Measurements from ENCODE around the gene GABRG3. TPM values are rescaled to one million over a fixed set of nuclear protein-coding genes. Genes with fewer than 3 reads are reported as not detected.

The GABRG3 gene
- total RNA-seq, 1 donor from 2014 or later: 0.08 TPM

DNA sequence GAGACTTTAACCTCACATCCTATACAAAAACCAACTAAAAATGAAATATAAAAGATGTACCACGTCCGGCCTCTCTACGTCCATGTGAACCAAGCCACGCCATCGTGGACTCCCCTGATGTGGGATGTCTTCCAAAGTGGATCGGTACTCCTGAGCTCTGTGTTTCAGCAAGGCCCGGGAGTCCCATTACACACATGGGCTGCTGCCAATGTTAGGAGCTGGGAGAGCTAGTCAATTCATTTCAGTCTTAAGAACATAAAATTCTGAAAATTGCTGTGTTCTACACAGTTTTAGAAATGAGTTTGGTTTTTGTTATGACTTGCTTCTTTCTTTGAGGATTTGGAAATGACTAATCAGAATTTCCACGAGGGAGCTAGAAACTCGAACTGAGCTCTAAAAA is 131.0 kb downstream of the GABRG3 start:
- no peak for DNase-seq (ENCODE audit: low read depth)
- TF ChIP-seq, protein P1, sequence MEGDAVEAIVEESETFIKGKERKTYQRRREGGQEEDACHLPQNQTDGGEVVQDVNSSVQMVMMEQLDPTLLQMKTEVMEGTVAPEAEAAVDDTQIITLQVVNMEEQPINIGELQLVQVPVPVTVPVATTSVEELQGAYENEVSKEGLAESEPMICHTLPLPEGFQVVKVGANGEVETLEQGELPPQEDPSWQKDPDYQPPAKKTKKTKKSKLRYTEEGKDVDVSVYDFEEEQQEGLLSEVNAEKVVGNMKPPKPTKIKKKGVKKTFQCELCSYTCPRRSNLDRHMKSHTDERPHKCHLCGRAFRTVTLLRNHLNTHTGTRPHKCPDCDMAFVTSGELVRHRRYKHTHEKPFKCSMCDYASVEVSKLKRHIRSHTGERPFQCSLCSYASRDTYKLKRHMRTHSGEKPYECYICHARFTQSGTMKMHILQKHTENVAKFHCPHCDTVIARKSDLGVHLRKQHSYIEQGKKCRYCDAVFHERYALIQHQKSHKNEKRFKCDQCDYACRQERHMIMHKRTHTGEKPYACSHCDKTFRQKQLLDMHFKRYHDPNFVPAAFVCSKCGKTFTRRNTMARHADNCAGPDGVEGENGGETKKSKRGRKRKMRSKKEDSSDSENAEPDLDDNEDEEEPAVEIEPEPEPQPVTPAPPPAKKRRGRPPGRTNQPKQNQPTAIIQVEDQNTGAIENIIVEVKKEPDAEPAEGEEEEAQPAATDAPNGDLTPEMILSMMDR (IDR thresholded peaks at IDR 0.05; ENCODE audit: insufficient read depth, low read length, poor library complexity, severe bottlenecking): no peak
- H3K27me3 ChIP-seq (ENCODE audit: control insufficient read depth, insufficient read depth, low read length): no peaks in the 10 kb centered on the region

GRCh38 chr15:27111323-27111722 is 140.3 kb downstream of the GABRG3 start:
- DNase-seq (ENCODE audit: low read depth): no peak
- TF ChIP-seq, protein P1 (IDR thresholded peaks at IDR 0.05; ENCODE audit: insufficient read depth, low read length, poor library complexity, severe bottlenecking): no peak
- no peaks in the 10 kb centered on the region for H3K27me3 ChIP-seq (ENCODE audit: control insufficient read depth, insufficient read depth, low read length)
- no peaks in the 10 kb centered on the region for H3K36me3 ChIP-seq (ENCODE audit: control insufficient read depth, insufficient read depth, low read length)
- no peak overlapping the region for H3K4me3 ChIP-seq (ENCODE audit: low read depth, low read length)

More for the DNA sequence above, 131.0 kb downstream of the GABRG3 start:
- no peak overlapping the region for H3K4me3 ChIP-seq (ENCODE audit: low read depth, low read length)
- no peaks in the 10 kb centered on the region for H3K36me3 ChIP-seq (ENCODE audit: control insufficient read depth, insufficient read depth, low read length)

DNA sequence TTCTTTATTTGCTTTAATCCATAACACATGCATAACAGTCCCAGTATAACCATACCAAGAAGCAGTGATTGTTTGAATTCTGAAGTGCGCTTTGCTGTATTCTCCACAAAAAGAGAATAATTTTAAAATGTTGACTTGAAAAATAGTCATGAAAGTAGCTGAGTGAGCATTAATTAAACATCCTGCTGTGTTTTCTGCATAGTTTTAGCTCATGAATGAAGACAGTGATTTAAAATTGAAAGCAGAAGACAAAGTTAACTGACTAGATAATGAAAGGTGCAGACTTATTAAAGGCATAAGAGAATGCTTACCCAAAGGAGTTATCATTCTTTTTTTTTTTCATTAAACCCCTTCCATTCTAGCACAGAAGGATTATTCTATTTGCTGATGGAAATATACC is 143.5 kb downstream of the GABRG3 start:
- TF ChIP-seq, protein P1 (IDR thresholded peaks at IDR 0.05; ENCODE audit: insufficient read depth, low read length, poor library complexity, severe bottlenecking): no peak
- no peaks in the 10 kb centered on the region for H3K27me3 ChIP-seq (ENCODE audit: control insufficient read depth, insufficient read depth, low read length)
- no peaks in the 10 kb centered on the region for H3K36me3 ChIP-seq (ENCODE audit: control insufficient read depth, insufficient read depth, low read length)
- DNase-seq (ENCODE audit: low read depth): no peak
- H3K4me3 ChIP-seq (ENCODE audit: low read depth, low read length): no peak overlapping the region

DNA sequence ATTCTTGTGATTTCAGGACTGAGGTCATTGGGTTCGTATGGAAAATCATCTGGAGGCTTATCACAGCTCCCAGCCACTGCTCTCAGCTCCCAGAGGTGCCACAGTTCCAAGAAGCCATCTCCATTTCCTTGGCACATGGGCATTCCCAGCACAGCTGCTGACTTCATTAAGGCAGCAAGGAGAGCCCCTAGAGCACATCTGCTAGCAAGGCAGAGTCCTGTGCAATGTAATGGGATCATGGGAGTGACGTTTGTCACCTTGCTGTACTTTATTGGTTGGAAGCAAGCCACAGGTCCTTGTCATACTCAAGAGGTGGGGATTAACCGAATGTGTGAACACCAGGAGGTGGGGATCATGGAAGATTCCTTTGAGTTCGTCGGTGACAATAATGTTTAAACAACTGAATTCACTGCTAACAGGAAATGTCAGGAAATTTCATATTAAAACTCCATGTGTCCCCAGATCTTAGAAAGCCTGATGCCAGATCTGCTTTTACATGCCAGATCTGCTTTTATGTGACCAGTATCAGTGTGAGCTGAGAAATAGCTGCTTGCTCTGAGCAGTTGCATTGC is 148.8 kb downstream of the GABRG3 start:
- no peaks in the 10 kb centered on the region for H3K27me3 ChIP-seq (ENCODE audit: control insufficient read depth, insufficient read depth, low read length)
- TF ChIP-seq, protein P1 (IDR thresholded peaks at IDR 0.05; ENCODE audit: insufficient read depth, low read length, poor library complexity, severe bottlenecking): no peak
- no peaks in the 10 kb centered on the region for H3K36me3 ChIP-seq (ENCODE audit: control insufficient read depth, insufficient read depth, low read length)
- no peak for DNase-seq (ENCODE audit: low read depth)
- H3K4me3 ChIP-seq (ENCODE audit: low read depth, low read length): no peak overlapping the region

DNA sequence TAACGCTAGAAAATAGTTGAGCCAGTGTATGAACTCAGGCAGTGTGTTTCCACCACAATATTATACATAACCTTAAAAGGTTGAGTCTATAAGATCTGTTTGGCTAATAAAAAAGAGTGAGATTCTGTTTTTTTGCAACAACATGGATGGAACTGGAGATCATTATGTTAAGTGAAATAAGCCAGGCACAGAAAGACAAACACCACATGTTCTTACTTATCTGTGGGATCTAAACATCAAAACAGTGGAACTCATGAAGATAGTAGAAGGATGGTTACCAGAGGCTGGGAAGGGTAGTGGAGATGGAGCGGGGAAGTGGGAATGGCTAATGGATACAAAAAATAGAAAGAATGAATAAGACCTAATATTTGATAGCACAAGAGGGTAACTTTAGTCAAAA is 150.7 kb downstream of the GABRG3 start:
- DNase-seq (ENCODE audit: low read depth): no peak
- no peaks in the 10 kb centered on the region for H3K27me3 ChIP-seq (ENCODE audit: control insufficient read depth, insufficient read depth, low read length)
- TF ChIP-seq, protein P1 (IDR thresholded peaks at IDR 0.05; ENCODE audit: insufficient read depth, low read length, poor library complexity, severe bottlenecking): no peak
- no peaks in the 10 kb centered on the region for H3K36me3 ChIP-seq (ENCODE audit: control insufficient read depth, insufficient read depth, low read length)
- H3K4me3 ChIP-seq (ENCODE audit: low read depth, low read length): no peak overlapping the region

GRCh38 chr15:27123291-27123690 is 152.3 kb downstream of the GABRG3 start:
- DNase-seq (ENCODE audit: low read depth): no peak
- Histone ChIP-seq H3K36me3 (ENCODE audit: control insufficient read depth, insufficient read depth, low read length) (no peaks in the 10 kb centered on the region), H3K4me3 (ENCODE audit: low read depth, low read length) (no peak overlapping the region), H3K27me3 (ENCODE audit: control insufficient read depth, insufficient read depth, low read length) (no peaks in the 10 kb centered on the region)
- TF ChIP-seq, protein P1 (IDR thresholded peaks at IDR 0.05; ENCODE audit: insufficient read depth, low read length, poor library complexity, severe bottlenecking): no peak
